IPS-NIHi7 (cell line): ENCODE results near the gene GRAMD1B.
A peak's percentile ranks its signal among the peaks of the same experiment; 100 is the strongest.

Source experiments
- DNase-seq: peaks from one replicate; pipeline ENCODE4 v3.0.0; 2012; ENCODE audit warnings: mixed read lengths; ENCODE audit errors: extremely low spot score

GRAMD1B gene

DNA sequence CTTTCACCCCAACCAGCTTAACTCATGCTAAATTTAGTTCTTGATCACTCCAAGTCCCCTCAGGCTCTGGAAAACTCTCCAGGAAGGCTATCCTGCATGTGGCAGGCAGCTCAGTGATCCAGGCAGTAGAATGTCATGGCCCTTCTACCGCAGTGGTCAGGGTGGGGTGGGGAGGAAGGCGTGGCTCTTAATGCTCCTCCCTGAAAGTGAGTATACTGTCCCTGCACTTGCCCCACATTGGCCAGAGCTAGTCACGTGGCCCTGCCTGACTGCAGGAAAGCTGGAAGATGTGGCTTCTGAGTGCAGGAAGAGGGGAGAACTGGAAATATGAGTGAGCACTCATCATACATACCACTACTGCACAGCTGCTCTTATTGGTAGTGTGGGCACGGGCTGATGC, 102.1 kb downstream of the GRAMD1B start:
- DNase-seq = no peak

DNA sequence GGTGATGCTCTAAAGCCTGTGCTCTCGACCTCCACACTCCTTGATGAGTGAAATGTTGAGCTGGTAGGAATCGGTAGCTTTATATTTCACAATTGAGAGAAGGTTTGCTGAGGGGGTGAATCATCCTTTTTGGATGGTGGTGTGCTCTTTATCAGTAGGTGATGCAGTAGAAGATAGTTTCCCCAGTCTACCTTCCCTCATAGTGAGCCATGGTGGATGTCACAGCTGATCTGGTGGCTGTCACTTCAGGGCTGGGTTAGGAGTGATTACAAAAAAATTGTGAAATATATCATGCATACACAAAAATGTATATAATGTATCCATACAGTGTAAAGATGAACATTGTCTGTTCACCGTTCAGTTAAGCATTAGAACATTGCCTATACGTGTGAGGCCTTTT, 105.3 kb downstream of the GRAMD1B start:
- DNase-seq = no peak

DNA sequence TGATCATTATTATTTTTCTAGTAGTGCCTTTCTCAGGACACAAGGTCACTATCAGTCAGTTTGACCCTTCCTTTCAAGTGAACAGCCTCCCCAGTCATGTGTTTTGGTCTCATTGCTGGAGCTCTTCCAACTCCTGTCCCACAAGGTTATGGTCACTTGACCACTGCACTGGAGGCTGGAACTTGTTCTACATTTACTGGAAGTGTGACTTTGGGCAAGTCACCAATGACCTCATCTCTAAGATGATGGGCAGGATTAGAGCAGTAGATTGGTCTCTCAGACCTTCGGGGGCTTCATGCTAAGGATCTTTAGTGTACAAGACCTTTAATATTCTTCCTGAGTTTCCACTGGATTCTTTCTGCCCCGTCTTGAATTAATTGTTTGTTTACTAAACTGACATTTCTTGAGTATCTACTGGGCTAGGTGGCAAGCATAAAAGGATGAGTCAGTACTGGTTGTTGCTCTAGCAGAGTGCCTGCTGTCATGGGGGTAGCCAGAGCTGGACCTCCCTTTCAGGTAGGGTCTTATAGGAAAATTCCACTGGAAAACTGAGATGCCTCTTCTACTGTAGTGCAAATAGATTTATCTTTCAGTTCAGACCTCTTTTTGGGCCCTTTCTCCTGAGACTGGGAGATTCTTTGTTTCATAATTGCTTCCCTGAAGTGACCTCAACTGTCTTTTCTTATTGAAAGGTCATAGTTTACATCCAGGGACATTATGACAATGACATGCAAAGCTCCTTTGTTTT, 106.8 kb downstream of the GRAMD1B start:
- peak; percentile 53 for DNase-seq

DNA sequence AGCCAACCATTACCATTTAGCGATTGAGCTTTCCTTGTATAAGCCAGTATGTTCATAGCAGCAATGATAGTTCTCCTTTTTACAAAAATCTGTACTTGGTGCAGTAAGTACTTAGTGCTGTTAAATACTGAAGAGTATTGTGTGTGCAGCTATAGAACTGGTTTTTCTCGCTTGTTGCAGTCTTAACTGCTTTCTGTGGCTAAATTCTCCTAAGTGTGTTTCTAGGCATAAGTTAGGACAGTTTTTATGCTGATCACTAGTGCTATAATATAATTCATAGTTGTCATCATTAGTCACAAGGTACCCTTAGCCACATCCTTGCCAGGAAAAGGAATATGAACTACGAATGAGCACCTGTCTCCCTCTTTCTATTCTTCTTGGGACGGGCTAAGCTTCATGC, 107.7 kb downstream of the GRAMD1B start:
- DNase-seq = no peak

DNA sequence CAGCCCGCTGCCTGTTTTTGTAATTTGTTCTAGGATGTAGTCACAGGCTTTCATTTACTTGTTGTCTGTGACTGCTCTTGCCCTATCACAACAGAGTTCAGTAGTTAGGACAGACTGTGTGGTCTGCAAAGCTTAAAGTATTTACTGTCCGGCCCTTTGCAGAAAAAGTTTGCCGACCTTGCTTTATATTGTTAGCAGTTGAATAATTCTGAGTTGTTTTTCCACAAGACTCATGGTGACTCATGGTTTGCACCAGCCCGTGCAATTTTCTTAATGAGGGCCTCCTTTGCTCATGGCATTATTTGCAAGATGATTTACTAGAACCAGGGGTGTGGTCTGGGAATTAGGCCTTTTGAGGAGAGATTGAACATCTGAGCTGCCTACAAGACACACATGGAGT, 113.7 kb downstream of the GRAMD1B start:
- DNase-seq = no peak

DNA sequence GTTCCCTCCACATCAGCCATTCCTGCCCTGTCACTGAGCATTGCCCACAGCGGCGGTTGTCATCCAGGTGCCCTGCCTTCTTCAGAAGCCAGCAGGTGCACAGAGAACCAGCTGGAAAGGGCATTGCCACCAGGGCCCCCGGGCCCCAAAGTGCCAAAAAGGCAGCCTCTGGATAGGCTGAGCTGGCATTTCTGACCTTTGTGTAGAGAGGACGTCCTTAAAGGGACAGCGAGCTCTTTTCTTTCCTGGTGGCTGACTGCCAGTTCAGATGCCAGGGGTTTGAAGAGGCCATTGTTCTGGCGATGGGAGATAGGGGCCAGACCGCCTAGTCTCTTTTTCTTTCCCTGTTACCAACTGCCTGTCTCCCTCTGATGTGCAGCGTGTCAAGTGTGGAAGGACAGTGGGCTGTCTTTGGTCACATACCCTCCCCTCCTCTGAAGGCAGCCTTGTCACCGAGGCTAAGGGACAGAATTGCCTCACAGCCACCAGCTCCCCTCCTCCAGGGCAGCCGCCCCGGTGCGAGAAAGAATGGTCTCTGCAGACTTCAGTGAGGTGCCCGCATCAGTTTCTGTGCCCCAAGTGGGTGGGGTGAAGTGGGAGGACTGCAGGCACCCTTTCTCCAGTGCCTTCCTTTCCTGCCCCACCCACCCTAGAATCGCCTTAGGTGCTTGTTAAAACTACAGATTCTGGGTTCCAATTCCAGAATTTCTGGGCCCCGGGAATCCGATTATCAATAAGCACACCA, 114.7 kb downstream of the GRAMD1B start:
- DNase-seq = no peak

DNA sequence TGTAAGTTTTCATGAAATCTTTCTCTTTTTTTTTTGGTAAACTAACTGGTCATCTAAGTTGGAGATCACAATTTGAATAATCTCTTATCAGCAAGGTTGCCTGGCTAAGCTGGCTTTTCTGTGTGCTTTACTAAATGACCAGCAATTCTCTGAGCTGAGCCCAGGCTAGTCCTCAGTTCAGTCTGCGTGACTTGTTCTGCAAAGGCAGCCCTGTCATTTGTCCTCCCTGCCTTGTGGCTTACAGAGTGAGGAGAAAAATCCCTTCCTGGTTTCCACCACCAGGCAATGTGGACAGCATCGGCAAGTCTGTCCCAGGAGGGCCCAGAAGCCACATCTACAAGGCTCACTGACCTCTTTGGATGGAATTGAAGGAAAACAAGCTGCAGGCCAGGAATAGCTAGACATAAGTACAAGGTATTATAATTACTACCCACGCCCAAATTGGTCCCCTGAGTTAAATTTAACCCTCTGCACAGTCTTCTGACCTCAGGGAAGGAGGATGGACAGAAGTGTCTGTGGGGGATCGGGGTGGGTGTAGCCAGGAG, 115.7 kb downstream of the GRAMD1B start:
- DNase-seq = no peak

DNA sequence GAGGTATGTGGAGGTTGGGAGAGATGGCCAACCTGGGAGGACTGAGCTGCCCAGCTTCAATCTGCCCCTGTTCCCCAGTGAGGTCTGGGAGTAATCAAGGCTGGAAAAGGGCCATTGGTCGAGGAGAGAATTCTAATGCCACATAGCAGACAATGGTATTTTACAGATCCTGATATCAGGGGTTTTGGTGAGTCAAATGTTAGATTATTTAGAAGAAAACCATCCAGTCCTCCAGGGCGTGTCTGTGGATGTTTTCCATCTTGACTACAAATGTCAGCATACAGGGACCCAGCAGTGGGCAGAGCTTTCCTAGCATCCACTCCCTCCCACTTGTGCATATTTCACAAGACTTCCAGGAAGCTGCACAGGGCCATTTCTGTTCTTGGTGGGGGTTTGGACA, 116.4 kb downstream of the GRAMD1B start:
- no peak for DNase-seq

DNA sequence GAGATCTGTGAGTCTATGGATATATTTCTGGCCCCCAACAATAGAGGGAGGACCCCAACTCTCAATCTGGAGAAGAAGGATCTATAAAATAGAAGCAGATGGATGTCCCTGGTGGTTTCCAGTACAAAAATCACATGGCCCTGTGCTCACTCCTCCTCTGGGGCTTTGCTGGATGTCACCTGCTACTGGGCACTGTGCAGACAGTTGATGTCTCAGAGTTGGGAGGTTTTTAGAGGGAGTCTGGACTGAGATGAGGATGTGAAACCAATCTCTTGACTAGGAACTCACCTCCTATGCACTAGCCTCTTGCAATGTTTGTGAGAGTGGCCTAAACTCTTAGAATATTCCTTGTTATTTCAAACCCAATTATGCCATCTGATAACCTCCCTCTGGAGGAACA, 117.1 kb downstream of the GRAMD1B start:
- no peak for DNase-seq

DNA sequence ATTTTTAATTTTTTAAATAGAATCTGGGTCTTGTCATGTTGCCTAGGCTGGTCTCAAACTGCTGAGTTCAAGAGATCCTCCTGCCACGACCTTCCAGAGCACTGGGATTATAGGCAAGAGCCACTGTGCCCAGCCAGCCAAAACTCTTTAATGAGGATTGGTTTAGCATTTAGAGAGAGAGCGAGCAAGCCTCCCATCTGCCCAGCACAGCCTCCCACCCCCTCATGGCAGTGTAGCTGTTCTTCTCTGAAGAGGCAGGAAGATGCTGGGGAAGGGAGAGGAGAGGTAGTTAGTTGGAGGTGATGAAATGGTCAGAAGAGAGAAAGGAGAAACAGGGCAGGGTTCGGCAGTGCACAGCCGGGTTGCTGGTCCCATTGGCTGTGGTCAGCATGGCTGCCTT, 118.7 kb downstream of the GRAMD1B start:
- DNase-seq = no peak

DNA sequence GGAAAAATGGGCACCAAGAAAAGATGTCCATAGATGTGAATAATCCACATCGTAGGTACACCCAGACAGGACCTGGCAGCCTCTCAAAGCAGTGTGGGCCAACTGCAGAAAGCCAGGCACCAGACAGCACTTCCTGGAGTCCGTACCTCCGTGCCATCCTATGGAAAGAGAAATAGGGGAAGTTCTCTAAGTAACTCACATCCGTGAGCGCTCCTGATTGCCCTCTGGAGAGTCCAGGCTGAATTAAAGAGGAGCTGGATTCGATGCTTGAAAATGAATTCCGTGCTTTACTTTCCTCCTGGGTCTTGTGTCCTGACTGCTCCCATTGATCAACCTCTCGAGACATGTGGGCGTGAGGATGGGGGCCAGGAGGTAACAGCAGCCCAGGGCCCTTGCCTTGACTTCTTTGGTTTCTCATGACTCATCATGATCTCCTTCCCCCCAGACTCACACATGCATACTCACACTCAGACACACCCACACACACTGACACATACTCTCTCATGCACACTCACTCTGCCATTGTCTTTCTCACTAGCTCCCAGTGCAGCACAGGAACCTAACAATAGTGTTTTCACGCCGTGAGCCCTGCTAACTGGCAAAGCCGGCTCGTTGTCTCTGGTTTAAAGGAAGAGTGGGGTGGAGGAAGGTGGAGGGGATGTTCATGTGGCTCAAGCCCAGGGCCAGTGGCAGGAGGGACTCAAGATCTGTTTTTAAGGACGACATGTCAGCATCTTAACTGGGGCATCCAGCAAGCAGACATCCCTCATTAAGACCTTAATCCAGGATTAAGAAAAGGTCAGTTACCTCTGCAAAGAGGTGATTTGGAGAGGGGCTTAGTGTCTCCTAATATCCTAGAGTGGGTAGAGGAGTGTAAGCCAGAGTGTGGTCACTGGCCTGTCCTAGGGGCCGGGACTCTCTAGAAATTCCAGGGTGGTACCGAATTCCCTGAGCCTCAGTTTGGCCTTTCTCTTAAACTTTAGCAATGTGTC, 120.2 kb downstream of the GRAMD1B start:
- no peak for DNase-seq

DNA sequence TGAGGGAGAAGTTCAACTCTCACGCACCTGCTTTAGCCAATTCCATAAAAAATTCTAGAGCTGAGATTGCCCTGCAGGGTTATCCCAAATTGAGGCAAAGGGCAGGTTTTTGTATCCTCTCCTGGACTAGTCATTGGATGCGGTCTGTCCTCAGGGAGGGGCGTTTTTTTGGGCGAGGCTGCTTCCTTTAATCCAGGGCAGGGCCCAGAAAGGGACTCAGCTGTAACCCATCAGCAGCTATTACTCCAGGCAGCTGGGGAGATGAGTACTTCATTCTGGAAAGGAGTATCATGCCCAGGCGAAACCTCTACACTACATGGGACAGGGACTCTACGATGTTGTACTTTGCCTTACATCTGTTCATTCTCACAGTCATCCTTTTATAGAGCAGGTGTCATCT, 121.0 kb downstream of the GRAMD1B start:
- DNase-seq = no peak

DNA sequence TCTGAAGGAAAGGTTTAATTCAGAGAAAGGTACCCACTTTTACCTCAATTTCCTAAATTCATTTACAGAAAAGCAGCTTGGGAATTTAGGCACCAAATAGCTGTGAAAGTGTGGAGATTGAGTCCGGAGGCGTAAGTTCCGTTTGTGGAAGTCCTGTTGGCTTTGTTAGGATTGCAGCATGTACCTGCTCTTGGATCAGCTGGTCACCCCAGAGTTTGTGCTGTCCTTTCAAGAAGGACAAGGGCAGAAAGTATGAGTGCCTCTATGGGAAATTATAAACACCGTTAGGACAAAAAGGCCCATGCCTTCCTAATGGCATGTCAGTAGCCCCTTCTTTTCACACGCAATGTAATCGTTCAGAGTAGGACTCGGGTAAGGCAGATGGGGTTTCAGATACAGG, 126.6 kb downstream of the GRAMD1B start:
- no peak for DNase-seq

DNA sequence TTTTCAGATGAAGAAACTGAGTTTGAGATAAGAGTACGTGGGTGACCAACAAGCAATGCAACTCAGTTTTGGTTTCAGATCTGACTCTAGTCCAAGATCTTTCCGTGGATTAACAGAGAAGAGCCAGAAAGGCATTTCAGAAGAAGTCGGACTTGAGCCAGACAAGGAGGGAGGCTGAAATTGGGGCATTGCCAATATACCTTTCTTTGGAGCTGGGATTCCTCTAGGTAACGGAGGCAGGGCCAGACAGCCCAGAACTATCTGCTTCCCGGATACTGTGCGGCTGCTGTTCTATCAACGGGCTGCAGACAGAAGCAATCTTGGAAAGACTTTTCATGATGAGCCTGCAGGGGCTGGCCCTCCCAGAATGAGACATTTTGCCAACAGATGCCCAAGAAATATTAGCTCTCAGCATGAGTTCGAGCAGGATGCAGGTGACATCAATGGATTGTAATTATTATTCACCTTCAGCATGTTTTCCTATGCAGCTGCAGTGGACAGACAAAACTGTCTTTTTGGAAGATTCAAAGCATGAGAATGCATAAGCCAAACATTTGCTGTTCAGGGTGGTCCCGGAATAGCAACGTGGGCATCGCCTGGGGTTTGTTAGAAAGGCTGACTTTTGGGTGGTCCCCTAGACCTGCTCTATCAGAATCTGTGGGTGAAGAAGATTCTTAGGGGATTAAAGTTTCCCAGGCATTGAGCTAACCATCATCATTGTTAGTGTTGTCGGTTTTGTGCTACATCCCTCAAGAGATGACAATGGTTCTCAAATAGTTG, 128.7 kb downstream of the GRAMD1B start:
- no peak for DNase-seq

DNA sequence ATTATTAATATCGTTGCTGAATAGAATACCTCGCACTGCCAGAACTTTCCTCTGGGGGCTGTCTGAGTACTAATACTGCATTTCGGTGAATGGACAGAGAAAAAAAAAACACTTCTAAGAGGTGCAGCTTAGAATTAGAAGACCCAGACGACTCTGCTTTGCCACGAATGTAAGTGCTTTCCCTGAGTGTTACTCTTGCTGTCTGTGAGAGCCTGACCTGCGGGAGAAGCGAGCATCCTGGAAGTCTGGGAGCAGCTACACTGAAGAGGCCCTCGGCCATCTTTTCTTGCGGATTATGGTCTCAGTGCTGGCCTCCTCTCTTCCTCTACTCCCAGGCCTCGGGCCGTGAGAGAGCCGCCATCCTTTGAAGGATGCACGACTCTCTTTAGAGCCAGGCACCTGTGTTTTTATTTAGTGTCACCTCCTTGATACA, 129.5 kb downstream of the GRAMD1B start:
- no peak for DNase-seq

DNA sequence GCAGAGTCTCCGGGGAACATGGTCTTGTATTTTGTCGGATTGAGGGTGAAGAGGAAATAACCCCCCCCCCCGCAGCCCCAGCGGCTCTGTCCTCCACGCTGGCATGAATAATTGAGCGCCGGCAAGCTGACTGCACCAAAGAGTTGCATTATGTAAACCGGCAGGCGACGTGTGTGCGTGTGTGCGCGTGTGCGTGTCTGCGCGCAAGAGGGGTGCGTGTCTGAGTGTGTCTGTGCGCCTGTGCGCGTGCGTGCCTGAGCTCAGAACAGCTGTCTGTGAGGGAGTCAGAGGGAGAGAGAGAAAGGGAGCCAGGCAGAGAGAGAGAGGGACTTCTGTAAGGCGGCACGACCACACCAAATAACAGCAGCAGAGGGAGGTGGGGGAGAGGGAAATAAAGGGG, 129.9 kb downstream of the GRAMD1B start:
- DNase-seq = no peak

DNA sequence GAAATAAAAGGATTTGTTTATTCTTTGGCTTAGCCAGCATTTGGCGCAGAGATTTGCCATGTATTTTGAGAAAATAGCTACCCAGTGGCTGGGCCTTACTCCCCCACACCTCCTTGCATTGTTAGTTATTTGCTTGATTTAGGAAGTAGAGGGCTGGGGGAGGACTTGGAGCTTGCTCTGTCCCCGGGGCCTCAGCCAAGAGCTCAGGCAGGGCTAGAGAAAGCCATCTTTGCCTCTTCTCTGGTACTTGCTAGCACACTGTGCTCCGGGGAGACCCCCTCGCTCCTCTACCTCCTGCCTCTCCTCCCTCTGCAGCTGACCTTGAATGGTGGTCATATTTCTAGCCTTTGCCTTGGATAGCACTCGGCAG, 131.3 kb downstream of the GRAMD1B start:
- DNase-seq = no peak

DNA sequence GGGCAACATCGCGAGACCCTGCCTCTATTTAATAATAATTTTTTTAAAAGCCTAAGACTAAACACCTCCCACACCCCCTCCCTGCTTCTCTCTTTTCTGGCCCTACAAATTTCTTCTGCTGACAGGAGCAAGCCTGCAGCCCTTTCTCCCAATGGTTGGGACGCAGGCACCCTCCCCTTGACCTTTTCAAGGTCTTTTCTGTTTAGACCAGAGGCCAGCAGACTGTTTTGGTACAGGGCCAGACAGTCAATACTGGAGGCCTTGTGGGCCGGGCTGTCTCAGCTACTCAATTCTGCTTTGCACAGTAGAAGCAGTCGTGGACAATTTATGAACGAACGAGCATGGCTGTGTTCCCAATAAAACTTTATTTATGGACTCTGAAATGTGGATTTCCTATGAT, 132.1 kb downstream of the GRAMD1B start:
- no peak for DNase-seq

DNA sequence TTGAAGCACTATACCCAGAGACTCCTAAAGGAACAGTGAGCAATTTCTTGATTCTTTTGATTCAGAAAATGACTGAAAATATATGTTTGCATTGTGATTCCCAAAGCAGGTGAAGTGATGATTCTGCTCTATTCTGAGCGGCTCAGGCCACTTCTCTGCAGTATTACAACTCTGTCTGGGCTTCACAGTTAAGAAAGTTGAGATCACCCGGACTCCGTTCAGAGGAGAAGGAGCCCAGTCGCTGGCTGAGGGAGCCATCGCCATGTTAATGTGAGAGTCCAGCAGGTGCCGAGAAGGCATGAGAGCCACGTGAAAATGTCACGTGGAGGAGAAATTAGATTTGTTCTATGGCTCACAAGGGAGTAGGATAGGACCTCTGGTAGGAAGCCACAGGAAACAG, 132.8 kb downstream of the GRAMD1B start:
- DNase-seq = no peak

DNA sequence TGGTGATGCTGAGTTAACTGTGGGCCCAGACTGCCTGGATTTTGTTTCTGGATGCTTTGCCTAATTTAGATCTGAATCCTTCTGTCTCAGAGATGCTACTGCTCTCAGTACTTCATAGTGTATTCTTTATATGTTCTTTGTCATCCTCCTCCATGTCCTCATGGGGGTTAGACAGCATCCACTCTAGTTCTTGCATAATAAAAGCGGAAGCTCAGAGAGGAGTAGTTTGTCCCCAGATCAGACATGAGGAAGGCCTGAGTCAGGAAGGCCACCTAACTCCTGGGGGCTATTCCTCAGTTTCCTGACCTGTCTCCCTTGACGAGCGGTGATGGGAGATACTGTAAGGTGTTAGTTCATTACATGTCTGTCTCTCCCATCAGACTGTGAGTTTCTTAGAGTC, 134.2 kb downstream of the GRAMD1B start:
- no peak for DNase-seq

DNA sequence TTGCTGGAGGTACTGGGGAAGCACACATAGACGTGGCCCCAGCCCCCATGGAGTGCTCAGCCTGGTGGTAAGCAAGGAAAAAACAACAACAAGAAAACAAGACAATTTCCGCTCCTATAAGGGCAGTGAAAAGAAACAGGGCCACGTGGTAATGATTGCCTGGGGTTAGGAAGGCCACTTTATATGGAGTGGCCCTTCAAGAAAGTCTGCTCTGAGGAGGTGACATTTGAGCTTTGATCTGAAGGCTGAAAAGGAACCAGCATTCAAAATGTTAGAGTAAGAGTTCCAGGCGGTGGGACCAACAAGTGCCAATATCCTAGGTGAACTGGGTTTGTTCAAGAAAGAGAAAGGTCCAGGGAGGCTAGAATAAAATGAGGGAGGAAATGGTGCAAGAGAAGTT, 136.8 kb downstream of the GRAMD1B start:
- DNase-seq = no peak
